H9 (cell line): ENCODE results near the gene KCNE4. TPM values are rescaled to one million over a fixed set of nuclear protein-coding genes. Genes with fewer than 3 reads are reported as not detected.

Source experiments
- DNase-seq: peaks from one replicate; pipeline ENCODE4 v3.0.0-alpha.2; 2017
- H2AFZ ChIP-seq: one replicate; pipeline ENCODE4 v1.6.1; 2013; ENCODE audit warnings: mild to moderate bottlenecking, low read length, control low read depth, moderate library complexity
- H2AK5ac ChIP-seq: 2 replicates; pipeline ENCODE4 v1.6.1; 2013; ENCODE audit warnings: low read length, control low read depth, mixed read lengths; ENCODE audit not compliant: insufficient read length
- H2BK120ac ChIP-seq: one replicate; pipeline ENCODE4 v1.6.1; 2013; ENCODE audit warnings: low read depth, mild to moderate bottlenecking, low read length, control low read depth, inconsistent platforms; ENCODE audit not compliant: poor library complexity, severe bottlenecking
- H2BK12ac ChIP-seq: 2 replicates; pipeline ENCODE4 v1.6.1; 2013; ENCODE audit warnings: low read length, control low read depth, mixed read lengths, low read depth; ENCODE audit not compliant: insufficient read length
- H2BK15ac ChIP-seq: 2 replicates; pipeline ENCODE4 v1.6.1; 2013; ENCODE audit warnings: low read depth, low read length, control low read depth
- H2BK20ac ChIP-seq: one replicate; pipeline ENCODE4 v1.6.1; 2013; ENCODE audit warnings: low read depth, mild to moderate bottlenecking, low read length, control low read depth, inconsistent platforms; ENCODE audit not compliant: poor library complexity, severe bottlenecking
- H2BK5ac ChIP-seq: 2 replicates; pipeline ENCODE4 v1.6.1; 2013; ENCODE audit warnings: low read length, control low read depth, mixed read lengths; ENCODE audit not compliant: insufficient read length
- H3K14ac ChIP-seq: 2 replicates; pipeline ENCODE4 v1.6.1; 2013; ENCODE audit warnings: low read length, control low read depth; ENCODE audit not compliant: insufficient read depth
- H3K18ac ChIP-seq: 2 replicates; pipeline ENCODE4 v1.6.1; 2013; ENCODE audit warnings: low read depth, mild to moderate bottlenecking, mixed read lengths, low read length, control low read depth; ENCODE audit not compliant: insufficient read length
- H3K23ac ChIP-seq: 2 replicates; pipeline ENCODE4 v1.6.1; 2013; ENCODE audit warnings: low read length, control low read depth, mixed read lengths, low read depth; ENCODE audit not compliant: insufficient read length
- H3K23me2 ChIP-seq: 2 replicates; pipeline ENCODE4 v1.6.1; 2013; ENCODE audit warnings: low read depth, mild to moderate bottlenecking, mixed read lengths, low read length, control low read depth; ENCODE audit not compliant: insufficient read length, poor library complexity, severe bottlenecking
- H3K27ac ChIP-seq: 2 replicates; pipeline ENCODE4 v1.5.1; 2013; ENCODE audit warnings: low read length, control low read depth, mixed read lengths, low read depth; ENCODE audit not compliant: insufficient read length
- H3K27me3 ChIP-seq: 2 replicates; pipeline ENCODE4 v1.6.1; 2013; ENCODE audit warnings: low read length, control low read depth, inconsistent platforms; ENCODE audit not compliant: insufficient read depth
- H3K4ac ChIP-seq: 2 replicates; pipeline ENCODE4 v1.6.1; 2013; ENCODE audit warnings: low read depth, mild to moderate bottlenecking, control low read depth, inconsistent platforms, low read length, moderate library complexity
- H3K4me1 ChIP-seq: 2 replicates; pipeline ENCODE4 v1.6.1; 2013; ENCODE audit warnings: low read length, control low read depth, inconsistent platforms; ENCODE audit not compliant: insufficient read depth
- H3K4me2 ChIP-seq: 2 replicates; pipeline ENCODE4 v1.6.1; 2013; ENCODE audit warnings: low read length, control low read depth, mixed read lengths; ENCODE audit not compliant: insufficient read length, insufficient read depth
- H3K56ac ChIP-seq: 2 replicates; pipeline ENCODE4 v1.6.1; 2013; ENCODE audit warnings: low read depth, mild to moderate bottlenecking, mixed read lengths, low read length, control low read depth; ENCODE audit not compliant: insufficient read length
- H3K79me1 ChIP-seq: 2 replicates; pipeline ENCODE4 v1.6.1; 2013; ENCODE audit warnings: low read depth, mild to moderate bottlenecking, moderate library complexity, low read length, control low read depth, inconsistent platforms; ENCODE audit not compliant: insufficient read depth, poor library complexity, severe bottlenecking
- H3K79me2 ChIP-seq: 2 replicates; pipeline ENCODE4 v1.6.1; 2013; ENCODE audit warnings: low read length, control low read depth, inconsistent platforms; ENCODE audit not compliant: insufficient read depth
- H3K9ac ChIP-seq: 2 replicates; pipeline ENCODE4 v1.6.1; 2013; ENCODE audit warnings: low read length, control low read depth, mixed read lengths; ENCODE audit not compliant: insufficient read length; ENCODE audit errors: extremely low read depth
- H3K9me3 ChIP-seq: one replicate; pipeline ENCODE4 v1.6.1; 2013; ENCODE audit warnings: low read depth, low read length, inconsistent platforms; ENCODE audit not compliant: control insufficient read depth
- H3T11ph ChIP-seq: one replicate; pipeline ENCODE4 v1.6.1; 2013; ENCODE audit warnings: mild to moderate bottlenecking, low read length, control low read depth, inconsistent platforms
- H4K20me1 ChIP-seq: one replicate; pipeline ENCODE4 v1.6.1; 2013; ENCODE audit not compliant: control insufficient read depth, insufficient read length, insufficient read depth
- H4K5ac ChIP-seq: 2 replicates; pipeline ENCODE4 v1.6.1; 2013; ENCODE audit warnings: low read depth, mild to moderate bottlenecking, mixed read lengths, low read length, control low read depth; ENCODE audit not compliant: insufficient read length
- H4K8ac ChIP-seq: replicated peaks from 2 replicates; pipeline ENCODE4 v1.6.1; 2013; ENCODE audit warnings: low read length, control low read depth, mixed read lengths, low read depth; ENCODE audit not compliant: insufficient read length
- H4K91ac ChIP-seq: 2 replicates; pipeline ENCODE4 v1.6.1; 2013; ENCODE audit warnings: low read depth, mild to moderate bottlenecking, moderate library complexity, mixed read lengths, low read length, control low read depth; ENCODE audit not compliant: insufficient read length
- H3K27ac Mint-ChIP-seq, 3 experiments: 2 replicates in 2 of 3; 3 replicates in 1 of 3; pipeline ENCODE4 v1.8.0; 2020 to 2021; ENCODE audit warnings: mixed read lengths in 3 of 3, mild to moderate bottlenecking in 1 of 3, moderate library complexity in 1 of 3
- H3K27me3 Mint-ChIP-seq: 2 replicates; pipeline ENCODE4 v1.8.0; 2021; ENCODE audit warnings: low read depth, mild to moderate bottlenecking, moderate library complexity, mixed read lengths
- H3K36me3 Mint-ChIP-seq, 3 experiments: 2 replicates in 2 of 3; 3 replicates in 1 of 3; pipeline ENCODE4 v1.8.0; 2020 to 2021; ENCODE audit warnings: low read depth in 3 of 3, mixed read lengths in 3 of 3; ENCODE audit not compliant: insufficient read depth in 1 of 3
- H3K4me1 Mint-ChIP-seq, 2 experiments: 2 replicates each; pipeline ENCODE4 v1.8.0; 2020; ENCODE audit warnings: mixed read lengths in 2 of 2
- H3K4me3 Mint-ChIP-seq, 2 experiments: 2 replicates in 1 of 2; 3 replicates in 1 of 2; pipeline ENCODE4 v1.8.0; 2020 to 2021; ENCODE audit warnings: mild to moderate bottlenecking in 2 of 2, mixed read lengths in 2 of 2, moderate library complexity in 1 of 2
- H3K9me3 Mint-ChIP-seq, 2 experiments: 2 replicates in 1 of 2; 3 replicates in 1 of 2; pipeline ENCODE4 v1.8.0; 2020; ENCODE audit warnings: mild to moderate bottlenecking in 2 of 2, mixed read lengths in 2 of 2, moderate library complexity in 1 of 2
- CTCF ChIP-seq: fragments of 200-600 bp; sonication (generic); conservative IDR thresholded peaks from 3 replicates; pipeline ENCODE4 v1.8.0; 2021; ENCODE audit warnings: antibody characterized with exemption, mild to moderate bottlenecking
- WGBS: extraction: QIAGEN DNeasy Blood & Tissue Kit; methylation state at CpG from one replicate; pipeline ENCODE4 v1.1.7; 2013; ENCODE audit warnings: missing lambda C conversion rate, low lambda C conversion rate, mixed read lengths; ENCODE audit not compliant: insufficient read length; ENCODE audit errors: extremely low coverage; 5-methylcytosine and 5-hydroxymethylcytosine counted together
- total RNA-seq: library from RNA; stranded (reverse); gene quantifications from 2 replicates; pipeline ENCODE4 v1.2.1, GENCODE V29; 2021

The KCNE4 gene
- total RNA-seq, 1 experiment from 2014 or later = 0.24 TPM

GRCh38 chr2:223049356-223049755 is 2.6 kb upstream of the KCNE4 start:
- Histone ChIP-seq H4K91ac (no peak overlapping the region), H3K14ac (no peak overlapping the region), H2BK20ac (no peak overlapping the region), H4K8ac (no peak overlapping the region), H2BK12ac (no peak overlapping the region), H4K5ac (no peak overlapping the region), H3T11ph (no peak overlapping the region), H3K4ac (no peak overlapping the region), H4K20me1 (no peaks in the 10 kb centered on the region), H3K56ac (no peak overlapping the region), H2BK15ac (no peak overlapping the region), H3K9me3 (no peaks in the 10 kb centered on the region), H2AFZ (no peak overlapping the region), H3K23me2 (no peaks in the 10 kb centered on the region), H3K27ac (no peak overlapping the region), H3K23ac (no peak overlapping the region), H3K27me3 (no peaks in the 10 kb centered on the region; the same call in 1 of the 2 replicates), H2BK120ac (no peak overlapping the region), H3K4me1 (no peaks in the 10 kb centered on the region; the same call in 1 of the 2 replicates), H3K79me1 (no peaks in the 10 kb centered on the region), H3K18ac (no peak overlapping the region), H2BK5ac (no peak overlapping the region), H2AK5ac (no peak overlapping the region), H3K79me2 (no peaks in the 10 kb centered on the region), H3K4me2 (no peak overlapping the region), H3K9ac (no peak overlapping the region)
- Mint-ChIP-seq H3K4me1 (peaks cover 38 to 49% of the 10 kb centered on the region in 2 experiments), H3K27ac (no peak overlapping the region), H3K27me3 (peaks cover 8% of the 10 kb centered on the region; the same call in 1 of the 2 replicates), H3K4me3 (no peak overlapping the region), H3K9me3 (no peaks in the 10 kb centered on the region), H3K36me3 (no peaks in the 10 kb centered on the region)
- DNase-seq = no peak
- WGBS = no CpG with 5 or more reads among the region's 4 CpGs
- no peak for TF ChIP-seq CTCF
